Renal cortical epithelial cell (primary cell): ENCODE results near the gene NUCB1. TPM values are rescaled to one million over a fixed set of nuclear protein-coding genes. Genes with fewer than 3 reads are reported as not detected.

ENCODE experiments used
- DNase-seq: peaks from one replicate; pipeline ENCODE4 v3.0.0-alpha.2; 2011; ENCODE audit warnings: low read depth
- total RNA-seq: library from RNA; depleted of rRNA; stranded (reverse); fragments of >200 nt; gene quantifications from 2 replicates; pipeline ENCODE4 v1.2.3, GENCODE V29; 2014

Gene NUCB1
- total RNA-seq, 1 donor from 2014 or later: 287 TPM

GRCh38 chr19:48962849-48963165 is 62.7 kb downstream of the NUCB1 start:
- DNase-seq: no peak

- peak; percentile 44 for DNase-seq
Observed at GRCh38 chr19:48963371-48964204, 63.5 kb downstream of the NUCB1 start.

GRCh38 chr19:48964205-48965039 is 64.3 kb downstream of the NUCB1 start:
- peak; percentile 44 for DNase-seq

GRCh38 chr19:48965040-48965805 is 65.1 kb downstream of the NUCB1 start, which contains the start of gene FTL:
TSS of gene FTL (plus strand) at chr19:48965309. CDS start at chr19:48965508, 199 bp downstream.
- DNase-seq: peak; percentile 84

GRCh38 chr19:48965806-48966540 is 65.9 kb downstream of the NUCB1 start:
- peak; percentile 67 for DNase-seq

- peak; percentile 23 for DNase-seq
Observed at GRCh38 chr19:48966541-48967345, 66.6 kb downstream of the NUCB1 start.

GRCh38 chr19:48967346-48968178 is 67.5 kb downstream of the NUCB1 start:
- DNase-seq: peak; percentile 70

GRCh38 chr19:48968179-48968661 is 68.1 kb downstream of the NUCB1 start:
- DNase-seq: no peak

- no peak for DNase-seq
Observed at GRCh38 chr19:48968813-48969218, 68.7 kb downstream of the NUCB1 start.

- no peak for DNase-seq
Observed at GRCh38 chr19:48969276-48970138, 69.4 kb downstream of the NUCB1 start.

GRCh38 chr19:48970139-48970766 is 70.1 kb downstream of the NUCB1 start:
- no peak for DNase-seq

- peak; percentile 50 for DNase-seq
Observed at GRCh38 chr19:48970923-48971395, 70.8 kb downstream of the NUCB1 start.

Other genes starting within 250 kb of the NUCB1 start
- gene NTN5, start 227.3 kb upstream of the NUCB1 start, total RNA-seq: 0.40 TPM in 1 of 2 replicates, not detected in the other
- 0.25 and 1.9 TPM in 2 replicates for gene FUT2, start 204.3 kb upstream of the NUCB1 start, total RNA-seq
- 0.25 and 0.87 TPM in 2 replicates for gene MAMSTR, start 180.6 kb upstream of the NUCB1 start, total RNA-seq
- gene RASIP1, start 159.7 kb upstream of the NUCB1 start, total RNA-seq: 0.50 and 0.69 TPM in 2 replicates
- not detected in 2 replicates for gene IZUMO1, start 153.4 kb upstream of the NUCB1 start, total RNA-seq
- gene FUT1, start 147.7 kb upstream of the NUCB1 start, total RNA-seq: 0.05 and 3.0 TPM in 2 replicates
- gene FGF21, start 144.8 kb upstream of the NUCB1 start, total RNA-seq: not detected in 2 replicates
- gene BCAT2, start 89.3 kb upstream of the NUCB1 start, total RNA-seq: 27.2 and 37.3 TPM in 2 replicates
- gene HSD17B14, start 63.8 kb upstream of the NUCB1 start, total RNA-seq: 0.60 and 1.7 TPM in 2 replicates
- gene PLEKHA4, start 31.7 kb upstream of the NUCB1 start, total RNA-seq: 6.8 and 14.4 TPM in 2 replicates
- gene PPP1R15A, start 27.9 kb upstream of the NUCB1 start, total RNA-seq: 28.1 and 29.9 TPM in 2 replicates
- gene TULP2, start 1.6 kb upstream of the NUCB1 start, total RNA-seq: 0.10 TPM in 1 of 2 replicates, not detected in the other
- 0.10 and 1.7 TPM in 2 replicates for gene DHDH, start 33.4 kb downstream of the NUCB1 start, total RNA-seq
- 101 and 135 TPM in 2 replicates for gene BAX, start 54.6 kb downstream of the NUCB1 start, total RNA-seq
- 1,420 and 1,436 TPM in 2 replicates for gene FTL, start 65.0 kb downstream of the NUCB1 start, total RNA-seq
- 42.9 and 72.1 TPM in 2 replicates for gene GYS1, start 93.0 kb downstream of the NUCB1 start, total RNA-seq
- gene RUVBL2, start 93.6 kb downstream of the NUCB1 start, total RNA-seq: 170 and 313 TPM in 2 replicates
- gene LHB, start 116.8 kb downstream of the NUCB1 start, total RNA-seq: 0.25 TPM in 1 of 2 replicates, not detected in the other
- not detected in 2 replicates for gene CGB3, start 124.0 kb downstream of the NUCB1 start, total RNA-seq
- gene CGB2, start 131.6 kb downstream of the NUCB1 start, total RNA-seq: 1.0 TPM in 1 of 2 replicates, not detected in the other
- gene CGB1, start 136.6 kb downstream of the NUCB1 start, total RNA-seq: 1.4 TPM in 1 of 2 replicates, not detected in the other
- not detected in 2 replicates for gene CGB5, start 143.5 kb downstream of the NUCB1 start, total RNA-seq
- gene CGB8, start 148.8 kb downstream of the NUCB1 start, total RNA-seq: 1.2 TPM in 1 of 2 replicates, not detected in the other
- gene CGB7, start 157.4 kb downstream of the NUCB1 start, total RNA-seq: 0.25 and 0.35 TPM in 2 replicates
- gene NTF4, start 164.5 kb downstream of the NUCB1 start, total RNA-seq: 0.25 and 0.52 TPM in 2 replicates
- not detected in 2 replicates for gene KCNA7, start 172.4 kb downstream of the NUCB1 start, total RNA-seq
- 82.8 and 138 TPM in 2 replicates for gene SNRNP70, start 185.1 kb downstream of the NUCB1 start, total RNA-seq
- gene LIN7B, start 214.1 kb downstream of the NUCB1 start, total RNA-seq: 2.5 and 7.5 TPM in 2 replicates
- 0.45 TPM in 1 of 2 replicates, not detected in the other for gene C19orf73, start 218.8 kb downstream of the NUCB1 start, total RNA-seq
- gene PPFIA3, start 219.2 kb downstream of the NUCB1 start, total RNA-seq: 2.6 and 3.6 TPM in 2 replicates